GM21619 (cell line): ENCODE measurements around the gene SMC6.
A peak's percentile ranks its signal among the peaks of the same experiment; 100 is the strongest.

ENCODE experiments used
- ATAC-seq: cut with Tn5 transposase; IDR thresholded peaks from one replicate; pipeline ENCODE4 v1.9.1; 2021; ENCODE audit not compliant: unreplicated experiment

The SMC6 gene

GRCh38 chr2:17768894-17769293 is 15.3 kb upstream of the SMC6 start:
- ATAC-seq, result no peak

- no peak for ATAC-seq
Measured at GRCh38 chr2:17765398-17765797, 11.8 kb upstream of the SMC6 start.

- ATAC-seq, result no peak
Measured at GRCh38 chr2:17763641-17764333, 10.2 kb upstream of the SMC6 start.

GRCh38 chr2:17762451-17762850 is 8.8 kb upstream of the SMC6 start:
- ATAC-seq, result no peak

- no peak for ATAC-seq
Measured at GRCh38 chr2:17759805-17760204, 6.2 kb upstream of the SMC6 start.

GRCh38 chr2:17758118-17758517 is 4.5 kb upstream of the SMC6 start:
- ATAC-seq, result no peak

GRCh38 chr2:17757321-17757720 is 3.7 kb upstream of the SMC6 start:
- ATAC-seq, result no peak

- no peak for ATAC-seq
Measured at GRCh38 chr2:17756668-17757067, 3.1 kb upstream of the SMC6 start.

- ATAC-seq, result no peak
Measured at GRCh38 chr2:17754773-17755425, 1.3 kb upstream of the SMC6 start.

- ATAC-seq, result peak; percentile 37
Measured at GRCh38 chr2:17752892-17753802, 463 bp downstream of the SMC6 start.

- ATAC-seq, result no peak
Measured at GRCh38 chr2:17752246-17752645, 1.4 kb downstream of the SMC6 start.

- peak; percentile 24 for ATAC-seq
Measured at GRCh38 chr2:17749753-17750438, 3.7 kb downstream of the SMC6 start.

- no peak for ATAC-seq
Measured at GRCh38 chr2:17748745-17749144, 4.9 kb downstream of the SMC6 start.

- no peak for ATAC-seq
Measured at GRCh38 chr2:17747684-17748452, 5.7 kb downstream of the SMC6 start.

- no peak for ATAC-seq
Measured at GRCh38 chr2:17740203-17740602, 13.4 kb downstream of the SMC6 start.

GRCh38 chr2:17736989-17737388 is 16.6 kb downstream of the SMC6 start:
- ATAC-seq, result no peak

GRCh38 chr2:17735864-17736263 is 17.7 kb downstream of the SMC6 start:
- ATAC-seq, result no peak

GRCh38 chr2:17733599-17733998 is 20.0 kb downstream of the SMC6 start:
- no peak for ATAC-seq

GRCh38 chr2:17729880-17730279 is 23.7 kb downstream of the SMC6 start:
- no peak for ATAC-seq

- ATAC-seq, result no peak
Measured at GRCh38 chr2:17728210-17728609, 25.4 kb downstream of the SMC6 start.
